Brain microvascular endothelial cell (primary cell): ENCODE results near the gene MINAR2.

Experiments used
- DNase-seq: peaks from one replicate; pipeline ENCODE4 v3.0.0-alpha.2; 2020
- H3K27ac ChIP-seq: fragments of 250-450 bp; sonication (Bioruptor Pico); 2 replicates; pipeline ENCODE4 v1.5.1; 2020; ENCODE audit warnings: mild to moderate bottlenecking, moderate library complexity
- H3K27me3 ChIP-seq: fragments of 250-450 bp; sonication (Bioruptor Pico); replicated peaks from 2 replicates; pipeline ENCODE4 v1.5.1; 2020; ENCODE audit warnings: mild to moderate bottlenecking
- H3K36me3 ChIP-seq: fragments of 250-450 bp; sonication (Bioruptor Pico); replicated peaks from 2 replicates; pipeline ENCODE4 v1.5.1; 2020; ENCODE audit warnings: mild to moderate bottlenecking
- H3K4me3 ChIP-seq: 2 replicates; pipeline ENCODE4 v1.5.1; 2011; ENCODE audit warnings: low read depth, mild to moderate bottlenecking, control low read depth, low read length, moderate library complexity
- CTCF ChIP-seq: IDR thresholded peaks from 2 replicates; pipeline ENCODE4 v1.5.1; 2011; ENCODE audit warnings: low read depth, mild to moderate bottlenecking, moderate library complexity, low read length, control low read depth, inconsistent platforms; ENCODE audit errors: missing control alignments
- in situ Hi-C: cut with HindIII; loops from 2 replicates; pipeline ENCODE4 v1.10.0; 2017; ENCODE audit warnings: low sequenced_read_pairs, low pct_ligation_motif_present

Gene MINAR2

DNA sequence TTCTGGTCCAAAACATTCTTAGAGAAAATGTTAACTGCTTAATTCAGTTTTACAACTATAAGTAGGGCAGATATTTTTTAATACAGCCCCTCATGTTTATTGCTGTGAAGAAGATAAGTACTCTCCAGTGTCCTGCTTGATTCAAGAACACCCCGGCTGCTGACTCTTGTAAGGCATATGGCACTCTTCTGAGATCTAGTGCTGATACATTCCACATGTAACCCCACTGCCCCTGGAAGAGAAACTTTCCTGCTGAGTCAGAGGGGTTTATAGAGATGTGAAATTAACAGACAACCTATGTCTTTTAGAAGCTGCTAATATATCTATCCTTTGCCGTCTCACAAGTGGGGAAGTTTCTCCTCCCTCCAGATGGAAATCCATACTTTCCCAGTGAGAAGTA, 1.0 kb upstream of the MINAR2 start:
- Histone ChIP-seq H3K27ac (no peak overlapping the region), H3K4me3 (no peak overlapping the region), H3K27me3 (no peaks in the 10 kb centered on the region), H3K36me3 (no peaks in the 10 kb centered on the region)
- in situ Hi-C loops: no loop called here
- no peak for TF ChIP-seq CTCF
- peak; percentile 14 for DNase-seq

DNA sequence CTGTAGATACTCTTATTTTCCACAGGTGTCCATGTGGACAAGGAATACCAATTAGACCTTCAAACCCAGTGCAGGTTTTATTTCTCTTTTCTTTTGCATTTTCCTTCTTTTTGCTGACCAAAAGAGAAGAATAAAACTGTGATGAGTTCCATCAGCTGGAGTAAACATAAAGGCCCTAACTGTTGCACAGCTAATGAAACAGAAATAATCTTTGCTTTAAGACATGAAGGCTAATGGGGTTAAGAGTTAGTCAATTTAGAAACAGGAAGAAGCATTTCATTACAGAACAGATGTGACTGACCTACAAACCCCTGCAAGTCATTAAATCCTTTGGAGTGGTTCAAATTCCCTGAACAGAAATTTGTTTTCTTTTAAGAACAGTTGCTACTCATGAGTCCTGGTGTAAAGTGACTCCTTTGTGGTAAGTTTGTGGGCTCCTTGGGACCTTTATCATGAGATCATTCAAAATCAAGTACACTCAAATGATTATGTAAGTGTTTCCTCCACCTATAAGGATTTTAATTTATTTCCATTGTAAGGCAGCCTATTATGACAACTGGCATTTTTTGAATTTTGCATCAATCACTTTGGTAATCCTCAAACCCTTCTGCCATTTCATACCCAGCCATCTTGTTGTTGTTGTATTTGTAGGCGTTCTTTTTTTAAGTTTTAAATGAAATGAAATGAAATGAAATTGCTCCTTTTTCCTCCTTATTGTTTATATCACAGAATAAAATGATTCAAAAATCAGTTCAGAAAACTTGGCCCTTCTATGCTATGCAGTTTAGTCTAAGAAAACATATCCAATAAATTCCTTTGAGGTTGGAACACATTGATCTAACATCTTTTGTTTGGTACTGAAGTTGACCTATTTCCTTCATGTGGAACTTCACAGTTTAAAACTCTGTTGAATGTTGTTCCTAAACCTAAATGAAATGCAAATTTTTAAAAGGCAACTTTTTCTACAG, 1.3 kb downstream of the MINAR2 start:
- in situ Hi-C loops: no loop called here
- no peak for DNase-seq
- Histone ChIP-seq H3K27me3 (no peaks in the 10 kb centered on the region), H3K36me3 (no peaks in the 10 kb centered on the region), H3K4me3 (no peak overlapping the region), H3K27ac (no peak overlapping the region)
- no peak for TF ChIP-seq CTCF

- Histone ChIP-seq H3K27ac (no peak overlapping the region), H3K36me3 (no peaks in the 10 kb centered on the region), H3K4me3 (no peak overlapping the region), H3K27me3 (no peaks in the 10 kb centered on the region)
- in situ Hi-C loops: no loop called here
- DNase-seq: no peak
- TF ChIP-seq CTCF: no peak
Observed at GRCh38 chr5:129760636-129761325, 12.9 kb downstream of the MINAR2 start.

- H3K4me3 ChIP-seq: no peak overlapping the region
- in situ Hi-C loops: no loop called here
- TF ChIP-seq CTCF: no peak
- no peak overlapping the region for H3K27ac ChIP-seq
- H3K36me3 ChIP-seq: no peaks in the 10 kb centered on the region
- no peaks in the 10 kb centered on the region for H3K27me3 ChIP-seq
- no peak for DNase-seq
Observed at GRCh38 chr5:129763651-129764050, 15.8 kb downstream of the MINAR2 start.

- Histone ChIP-seq H3K4me3 (no peak overlapping the region), H3K27ac (no peak overlapping the region), H3K36me3 (no peaks in the 10 kb centered on the region), H3K27me3 (no peaks in the 10 kb centered on the region)
- no peak for TF ChIP-seq CTCF
- no peak for DNase-seq
- in situ Hi-C loops: no loop called here
Observed at GRCh38 chr5:129766798-129767197, 18.9 kb downstream of the MINAR2 start.
